SK-N-SH treated with all-trans-retinoic acid at 6 μM for 48 hours (cell line): ENCODE results near the gene CDX2.

Source experiments
- ATAC-seq: fragments of 200-7000 bp; cut with Tn5 transposase; 3 replicates; pipeline ENCODE4 v1.9.1; 2020; ENCODE audit warnings: mild to moderate bottlenecking, moderate library complexity
- ARNTL ChIP-seq: fragments of 450-650 bp; formaldehyde crosslinking; IDR thresholded peaks from 2 replicates; pipeline ENCODE4 v1.5.0; 2020; ENCODE audit warnings: low read depth, mild to moderate bottlenecking, moderate library complexity, borderline replicate concordance
- BACH2 ChIP-seq: fragments of 250-450 bp; sonication (Bioruptor Pico); IDR thresholded peaks from 2 replicates; pipeline ENCODE4 v1.9.0; 2021; ENCODE audit warnings: mild to moderate bottlenecking, borderline replicate concordance
- CSDC2 ChIP-seq: fragments of 250-450 bp; sonication (Bioruptor Pico); IDR thresholded peaks from 2 replicates; pipeline ENCODE4 v1.5.0; 2020; ENCODE audit warnings: mild to moderate bottlenecking, moderate library complexity
- ESRRG ChIP-seq: fragments of 250-450 bp; sonication (Bioruptor Pico); IDR thresholded peaks from 2 replicates; pipeline ENCODE4 v1.6.1; 2021; ENCODE audit warnings: mild to moderate bottlenecking
- GLIS3 ChIP-seq: fragments of 250-450 bp; sonication (Bioruptor Pico); IDR thresholded peaks from 2 replicates; pipeline ENCODE4 v1.5.0; 2020; ENCODE audit warnings: mild to moderate bottlenecking, moderate library complexity
- ISL1 ChIP-seq: fragments of 250-450 bp; sonication (Bioruptor Pico); IDR thresholded peaks from 2 replicates; pipeline ENCODE4 v2.1.2; 2022; ENCODE audit warnings: mild to moderate bottlenecking, moderate library complexity
- OSR1 ChIP-seq: fragments of 250-450 bp; sonication (Bioruptor Pico); IDR thresholded peaks from 2 replicates; pipeline ENCODE4 v1.8.0; 2022; ENCODE audit warnings: moderate library complexity, mild to moderate bottlenecking, inconsistent platforms
- SNAI2 ChIP-seq: fragments of 250-450 bp; sonication (Bioruptor Pico); IDR thresholded peaks from 2 replicates; pipeline ENCODE4 v1.5.0; 2020; ENCODE audit warnings: mild to moderate bottlenecking, moderate library complexity
- TCF4 ChIP-seq: fragments of 250-450 bp; sonication (Bioruptor Pico); IDR thresholded peaks from 2 replicates; pipeline ENCODE4 v1.8.0; 2021; ENCODE audit warnings: mild to moderate bottlenecking, moderate library complexity, borderline replicate concordance
- ZFP3 ChIP-seq: fragments of 250-450 bp; sonication (Bioruptor Pico); IDR thresholded peaks from 2 replicates; pipeline ENCODE4 v1.5.0; 2020; ENCODE audit warnings: mild to moderate bottlenecking, moderate library complexity
- ZFP30 ChIP-seq: fragments of 450-650 bp; formaldehyde crosslinking; IDR thresholded peaks from 2 replicates; pipeline ENCODE4 v1.5.0; 2022; ENCODE audit warnings: mild to moderate bottlenecking, moderate library complexity
- ZNF565 ChIP-seq: fragments of 450-650 bp; formaldehyde crosslinking; conservative IDR thresholded peaks from 2 replicates; pipeline ENCODE4 v1.5.0; 2020; ENCODE audit warnings: low read depth, mild to moderate bottlenecking, moderate library complexity
- ZNF70 ChIP-seq: fragments of 450-650 bp; formaldehyde crosslinking; IDR thresholded peaks from 2 replicates; pipeline ENCODE4 v1.5.0; 2020; ENCODE audit warnings: mild to moderate bottlenecking, moderate library complexity
- TF ChIP-seq, protein P1 (sequence below): fragments of 250-450 bp; sonication (Bioruptor Pico); IDR thresholded peaks from 2 replicates; pipeline ENCODE4 v1.8.0; 2021; ENCODE audit warnings: low read depth, mild to moderate bottlenecking, moderate library complexity, borderline replicate concordance
- TF ChIP-seq, protein P2 (sequence below): fragments of 250-450 bp; sonication (Bioruptor Pico); IDR thresholded peaks from 2 replicates; pipeline ENCODE4 v1.8.0; 2020; ENCODE audit warnings: mild to moderate bottlenecking, moderate library complexity, borderline replicate concordance
- TF ChIP-seq, protein P3 (sequence below): fragments of 250-450 bp; sonication (Bioruptor Pico); IDR thresholded peaks from 2 replicates; pipeline ENCODE4 v1.5.1; 2020; ENCODE audit warnings: low read depth, mild to moderate bottlenecking, moderate library complexity
- TF ChIP-seq, protein P4 (sequence below): fragments of 250-450 bp; sonication (Bioruptor Pico); IDR thresholded peaks from 2 replicates; pipeline ENCODE4 v1.5.0; 2020; ENCODE audit warnings: mild to moderate bottlenecking, moderate library complexity
- TF ChIP-seq, protein P5 (sequence below): fragments of 250-450 bp; sonication (Bioruptor Pico); IDR thresholded peaks from 2 replicates; pipeline ENCODE4 v1.5.1; 2021; ENCODE audit warnings: mild to moderate bottlenecking, moderate library complexity

CDX2 gene

DNA sequence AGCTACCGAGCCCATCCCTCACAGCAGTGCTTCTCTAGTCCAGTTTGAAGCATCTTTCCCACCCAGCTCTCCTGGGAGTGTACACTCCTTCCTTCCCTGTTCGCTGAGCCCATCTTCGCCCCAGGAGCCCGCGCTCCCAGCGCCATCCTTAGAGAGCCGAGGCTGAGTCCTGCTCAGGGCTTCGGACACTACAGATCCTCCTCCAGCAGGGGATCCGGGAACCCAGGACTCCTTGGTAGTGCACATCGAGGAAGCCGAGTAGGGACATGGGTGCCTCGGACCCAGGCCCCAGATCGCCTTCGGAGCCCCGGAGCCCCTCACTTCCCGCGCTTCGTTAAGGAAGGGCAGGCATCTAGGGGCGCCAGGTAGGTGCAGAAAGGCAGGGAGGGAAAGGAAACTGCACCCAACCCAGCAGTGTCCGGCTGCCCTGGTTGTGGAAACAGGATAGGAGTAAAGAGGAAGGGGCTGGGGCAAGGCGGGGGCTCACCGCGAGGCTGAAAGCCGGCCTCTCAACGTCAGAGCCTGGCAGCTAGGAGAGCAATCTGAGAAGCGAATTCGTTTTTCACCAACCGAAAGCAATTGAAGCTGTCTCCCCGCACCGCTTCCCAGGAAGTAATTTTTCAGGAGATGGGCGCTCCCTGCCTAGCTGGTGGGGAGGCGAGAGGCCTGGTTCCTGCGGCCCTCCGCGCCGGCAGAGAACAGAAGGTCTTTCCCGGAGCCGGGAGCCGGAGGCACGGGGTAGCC, 48.3 kb downstream of the CDX2 start (continued):
- TF ChIP-seq, protein P1, sequence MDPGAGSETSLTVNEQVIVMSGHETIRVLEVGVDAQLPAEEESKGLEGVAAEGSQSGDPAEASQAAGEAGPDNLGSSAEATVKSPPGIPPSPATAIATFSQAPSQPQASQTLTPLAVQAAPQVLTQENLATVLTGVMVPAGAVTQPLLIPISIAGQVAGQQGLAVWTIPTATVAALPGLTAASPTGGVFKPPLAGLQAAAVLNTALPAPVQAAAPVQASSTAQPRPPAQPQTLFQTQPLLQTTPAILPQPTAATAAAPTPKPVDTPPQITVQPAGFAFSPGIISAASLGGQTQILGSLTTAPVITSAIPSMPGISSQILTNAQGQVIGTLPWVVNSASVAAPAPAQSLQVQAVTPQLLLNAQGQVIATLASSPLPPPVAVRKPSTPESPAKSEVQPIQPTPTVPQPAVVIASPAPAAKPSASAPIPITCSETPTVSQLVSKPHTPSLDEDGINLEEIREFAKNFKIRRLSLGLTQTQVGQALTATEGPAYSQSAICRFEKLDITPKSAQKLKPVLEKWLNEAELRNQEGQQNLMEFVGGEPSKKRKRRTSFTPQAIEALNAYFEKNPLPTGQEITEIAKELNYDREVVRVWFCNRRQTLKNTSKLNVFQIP (CRISPR knock-in tag): no peak

DNA sequence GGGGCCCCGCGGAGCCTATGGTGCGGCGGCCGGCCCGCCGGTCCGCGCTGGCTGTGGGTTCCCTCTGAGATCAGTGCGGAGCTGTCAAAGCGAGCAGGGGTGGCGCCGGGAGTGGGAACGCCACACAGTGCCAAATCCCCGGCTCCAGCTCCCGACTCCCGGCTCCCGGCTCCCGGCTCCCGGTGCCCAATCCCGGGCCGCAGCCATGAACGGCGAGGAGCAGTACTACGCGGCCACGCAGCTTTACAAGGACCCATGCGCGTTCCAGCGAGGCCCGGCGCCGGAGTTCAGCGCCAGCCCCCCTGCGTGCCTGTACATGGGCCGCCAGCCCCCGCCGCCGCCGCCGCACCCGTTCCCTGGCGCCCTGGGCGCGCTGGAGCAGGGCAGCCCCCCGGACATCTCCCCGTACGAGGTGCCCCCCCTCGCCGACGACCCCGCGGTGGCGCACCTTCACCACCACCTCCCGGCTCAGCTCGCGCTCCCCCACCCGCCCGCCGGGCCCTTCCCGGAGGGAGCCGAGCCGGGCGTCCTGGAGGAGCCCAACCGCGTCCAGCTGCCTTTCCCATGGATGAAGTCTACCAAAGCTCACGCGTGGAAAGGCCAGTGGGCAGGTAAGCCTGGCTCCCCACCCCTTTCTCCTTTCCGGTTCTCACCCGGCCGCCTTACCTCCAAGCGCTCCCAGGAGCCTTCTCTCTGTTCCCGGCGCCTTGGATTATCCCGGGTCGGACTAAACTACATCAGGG, 49.0 kb downstream of the CDX2 start, which contains the start of gene PDX1:
Gene PDX1 (plus strand): TSS at position 67 of the 743 bp plus-strand sequence. CDS start 139 bp downstream, at position 206.
- ATAC-seq: peak; percentile 65
- TF ChIP-seq, protein P2, sequence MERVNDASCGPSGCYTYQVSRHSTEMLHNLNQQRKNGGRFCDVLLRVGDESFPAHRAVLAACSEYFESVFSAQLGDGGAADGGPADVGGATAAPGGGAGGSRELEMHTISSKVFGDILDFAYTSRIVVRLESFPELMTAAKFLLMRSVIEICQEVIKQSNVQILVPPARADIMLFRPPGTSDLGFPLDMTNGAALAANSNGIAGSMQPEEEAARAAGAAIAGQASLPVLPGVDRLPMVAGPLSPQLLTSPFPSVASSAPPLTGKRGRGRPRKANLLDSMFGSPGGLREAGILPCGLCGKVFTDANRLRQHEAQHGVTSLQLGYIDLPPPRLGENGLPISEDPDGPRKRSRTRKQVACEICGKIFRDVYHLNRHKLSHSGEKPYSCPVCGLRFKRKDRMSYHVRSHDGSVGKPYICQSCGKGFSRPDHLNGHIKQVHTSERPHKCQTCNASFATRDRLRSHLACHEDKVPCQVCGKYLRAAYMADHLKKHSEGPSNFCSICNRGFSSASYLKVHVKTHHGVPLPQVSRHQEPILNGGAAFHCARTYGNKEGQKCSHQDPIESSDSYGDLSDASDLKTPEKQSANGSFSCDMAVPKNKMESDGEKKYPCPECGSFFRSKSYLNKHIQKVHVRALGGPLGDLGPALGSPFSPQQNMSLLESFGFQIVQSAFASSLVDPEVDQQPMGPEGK (CRISPR knock-in tag): no peak
- TF ChIP-seq ZNF565 (CRISPR knock-in tag) (no peak), GLIS3 (CRISPR knock-in tag) (no peak), ZNF70 (CRISPR knock-in tag) (no peak), OSR1 (CRISPR knock-in tag) (no peak), BACH2 (CRISPR knock-in tag) (no peak), ISL1 (CRISPR knock-in tag) (no peak), SNAI2 (no peak), ZFP3 (CRISPR knock-in tag) (no peak), ESRRG (CRISPR knock-in tag) (no peak), ARNTL (CRISPR knock-in tag) (no peak)
- TF ChIP-seq, protein P3, sequence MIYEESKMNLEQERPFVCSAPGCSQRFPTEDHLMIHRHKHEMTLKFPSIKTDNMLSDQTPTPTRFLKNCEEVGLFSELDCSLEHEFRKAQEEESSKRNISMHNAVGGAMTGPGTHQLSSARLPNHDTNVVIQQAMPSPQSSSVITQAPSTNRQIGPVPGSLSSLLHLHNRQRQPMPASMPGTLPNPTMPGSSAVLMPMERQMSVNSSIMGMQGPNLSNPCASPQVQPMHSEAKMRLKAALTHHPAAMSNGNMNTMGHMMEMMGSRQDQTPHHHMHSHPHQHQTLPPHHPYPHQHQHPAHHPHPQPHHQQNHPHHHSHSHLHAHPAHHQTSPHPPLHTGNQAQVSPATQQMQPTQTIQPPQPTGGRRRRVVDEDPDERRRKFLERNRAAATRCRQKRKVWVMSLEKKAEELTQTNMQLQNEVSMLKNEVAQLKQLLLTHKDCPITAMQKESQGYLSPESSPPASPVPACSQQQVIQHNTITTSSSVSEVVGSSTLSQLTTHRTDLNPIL (CRISPR knock-in tag): no peak
- TF ChIP-seq, protein P4, sequence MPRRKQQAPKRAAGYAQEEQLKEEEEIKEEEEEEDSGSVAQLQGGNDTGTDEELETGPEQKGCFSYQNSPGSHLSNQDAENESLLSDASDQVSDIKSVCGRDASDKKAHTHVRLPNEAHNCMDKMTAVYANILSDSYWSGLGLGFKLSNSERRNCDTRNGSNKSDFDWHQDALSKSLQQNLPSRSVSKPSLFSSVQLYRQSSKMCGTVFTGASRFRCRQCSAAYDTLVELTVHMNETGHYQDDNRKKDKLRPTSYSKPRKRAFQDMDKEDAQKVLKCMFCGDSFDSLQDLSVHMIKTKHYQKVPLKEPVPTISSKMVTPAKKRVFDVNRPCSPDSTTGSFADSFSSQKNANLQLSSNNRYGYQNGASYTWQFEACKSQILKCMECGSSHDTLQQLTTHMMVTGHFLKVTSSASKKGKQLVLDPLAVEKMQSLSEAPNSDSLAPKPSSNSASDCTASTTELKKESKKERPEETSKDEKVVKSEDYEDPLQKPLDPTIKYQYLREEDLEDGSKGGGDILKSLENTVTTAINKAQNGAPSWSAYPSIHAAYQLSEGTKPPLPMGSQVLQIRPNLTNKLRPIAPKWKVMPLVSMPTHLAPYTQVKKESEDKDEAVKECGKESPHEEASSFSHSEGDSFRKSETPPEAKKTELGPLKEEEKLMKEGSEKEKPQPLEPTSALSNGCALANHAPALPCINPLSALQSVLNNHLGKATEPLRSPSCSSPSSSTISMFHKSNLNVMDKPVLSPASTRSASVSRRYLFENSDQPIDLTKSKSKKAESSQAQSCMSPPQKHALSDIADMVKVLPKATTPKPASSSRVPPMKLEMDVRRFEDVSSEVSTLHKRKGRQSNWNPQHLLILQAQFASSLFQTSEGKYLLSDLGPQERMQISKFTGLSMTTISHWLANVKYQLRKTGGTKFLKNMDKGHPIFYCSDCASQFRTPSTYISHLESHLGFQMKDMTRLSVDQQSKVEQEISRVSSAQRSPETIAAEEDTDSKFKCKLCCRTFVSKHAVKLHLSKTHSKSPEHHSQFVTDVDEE (CRISPR knock-in tag): no peak
- TF ChIP-seq, protein P5, sequence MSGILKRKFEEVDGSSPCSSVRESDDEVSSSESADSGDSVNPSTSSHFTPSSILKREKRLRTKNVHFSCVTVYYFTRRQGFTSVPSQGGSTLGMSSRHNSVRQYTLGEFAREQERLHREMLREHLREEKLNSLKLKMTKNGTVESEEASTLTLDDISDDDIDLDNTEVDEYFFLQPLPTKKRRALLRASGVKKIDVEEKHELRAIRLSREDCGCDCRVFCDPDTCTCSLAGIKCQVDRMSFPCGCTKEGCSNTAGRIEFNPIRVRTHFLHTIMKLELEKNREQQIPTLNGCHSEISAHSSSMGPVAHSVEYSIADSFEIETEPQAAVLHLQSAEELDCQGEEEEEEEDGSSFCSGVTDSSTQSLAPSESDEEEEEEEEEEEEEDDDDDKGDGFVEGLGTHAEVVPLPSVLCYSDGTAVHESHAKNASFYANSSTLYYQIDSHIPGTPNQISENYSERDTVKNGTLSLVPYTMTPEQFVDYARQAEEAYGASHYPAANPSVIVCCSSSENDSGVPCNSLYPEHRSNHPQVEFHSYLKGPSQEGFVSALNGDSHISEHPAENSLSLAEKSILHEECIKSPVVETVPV: no peak

DNA sequence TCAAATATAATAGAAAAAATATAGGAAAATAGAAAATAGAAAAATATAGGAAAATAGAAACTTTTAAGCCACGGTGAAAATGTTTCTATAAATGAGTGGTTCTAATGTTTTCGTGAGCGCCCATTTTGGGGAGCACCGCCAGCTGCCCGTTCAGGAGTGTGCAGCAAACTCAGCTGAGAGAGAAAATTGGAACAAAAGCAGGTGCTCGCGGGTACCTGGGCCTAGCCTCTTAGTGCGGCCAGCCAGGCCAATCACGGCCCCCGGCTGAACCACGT, 49.5 kb downstream of the CDX2 start:
- no peak for ATAC-seq
- TF ChIP-seq ARNTL (CRISPR knock-in tag) (no peak), ZFP30 (CRISPR knock-in tag) (no peak)

DNA sequence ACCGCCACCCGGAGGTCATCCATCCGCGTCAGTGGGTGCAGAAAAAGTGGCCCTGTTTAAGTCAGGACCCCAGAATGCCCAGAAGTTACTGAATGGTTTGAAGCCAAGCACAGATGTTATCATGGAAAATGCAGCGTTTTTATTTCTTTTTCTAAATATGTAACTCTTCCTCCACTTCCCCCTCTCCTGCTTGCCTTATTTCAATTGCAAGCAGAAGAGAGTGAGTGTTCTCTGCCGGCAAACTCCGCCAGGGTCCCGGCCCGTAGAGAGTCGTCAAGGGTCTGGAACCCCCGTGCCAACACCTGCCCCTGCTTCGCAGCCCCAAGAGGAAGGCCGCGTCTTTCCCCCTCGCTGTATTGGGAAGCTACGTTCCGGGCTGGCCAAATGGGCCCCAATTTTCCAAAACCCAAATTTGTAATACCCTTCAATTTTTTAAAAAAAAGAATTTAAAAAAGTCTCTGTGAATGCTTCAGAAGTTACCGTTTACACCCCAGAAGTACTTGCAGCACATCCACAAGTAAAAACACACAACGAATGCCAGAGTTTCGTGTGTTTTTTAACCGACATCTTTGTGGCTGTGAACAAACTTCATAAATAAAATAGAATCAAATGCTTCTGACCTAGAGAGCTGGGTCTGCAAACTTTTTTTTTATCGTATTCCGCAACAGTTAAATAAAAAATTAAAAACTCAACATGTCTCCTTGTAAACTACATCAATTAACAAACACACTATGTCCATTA, 50.0 kb downstream of the CDX2 start:
- no peak for ATAC-seq
- no peak for TF ChIP-seq ESRRG (CRISPR knock-in tag)
- TF ChIP-seq, protein P3 (CRISPR knock-in tag): no peak
- TF ChIP-seq, protein P1 (CRISPR knock-in tag): no peak
- TF ChIP-seq ZFP30 (CRISPR knock-in tag): no peak
- TF ChIP-seq BACH2 (CRISPR knock-in tag): no peak
- TF ChIP-seq, protein P2 (CRISPR knock-in tag): no peak
- no peak for TF ChIP-seq TCF4 (CRISPR knock-in tag)
- TF ChIP-seq SNAI2: no peak
- TF ChIP-seq CSDC2 (CRISPR knock-in tag): no peak
